Measurements from ENCODE around the gene KCNMA1. TPM values are rescaled to one million over a fixed set of nuclear protein-coding genes. Genes with fewer than 3 reads are reported as not detected.

Gene KCNMA1
- total RNA-seq, 1 donor from 2014 or later, result 0.21 TPM

DNA sequence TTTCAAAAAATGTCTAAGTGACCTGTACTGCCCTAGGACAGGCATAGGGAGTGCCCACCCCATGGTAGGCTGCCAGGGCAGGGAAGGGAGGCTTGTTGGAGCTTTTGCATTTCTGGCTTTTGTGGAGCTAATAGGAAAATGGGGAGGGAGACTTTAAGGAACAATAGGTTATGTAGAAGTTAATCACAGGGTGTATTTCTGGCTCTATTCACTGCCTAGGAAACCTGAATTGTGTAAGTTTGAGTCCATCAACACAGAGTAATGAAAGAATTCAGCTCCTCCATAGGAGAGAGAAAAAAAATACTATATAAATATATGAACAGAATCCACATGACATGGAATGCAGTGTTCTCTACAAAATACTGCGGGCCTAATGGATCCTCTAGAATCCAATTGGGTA lies 661.5 kb downstream of the KCNMA1 start:
- Mint-ChIP-seq H3K9me3 (no peaks in the 10 kb centered on the region), H3K27me3 (ENCODE audit: low read depth) (peaks cover 2% of the 10 kb centered on the region), H3K36me3 (ENCODE audit: low read depth) (no peaks in the 10 kb centered on the region), H3K27ac (no peak overlapping the region), H3K4me3 (ENCODE audit: low read depth) (no peak overlapping the region), H3K4me1 (ENCODE audit: low read depth) (no peaks in the 10 kb centered on the region)
- no peak for DNase-seq (ENCODE audit: low spot score)
- intact Hi-C loops (cut with micrococcal nuclease), result no loop called here

- H3K9me3 Mint-ChIP-seq, result no peaks in the 10 kb centered on the region
- no peaks in the 10 kb centered on the region for H3K36me3 Mint-ChIP-seq (ENCODE audit: low read depth)
- intact Hi-C loops (cut with micrococcal nuclease), result no loop called here
- H3K4me3 Mint-ChIP-seq (ENCODE audit: low read depth), result no peak overlapping the region
- H3K27me3 Mint-ChIP-seq (ENCODE audit: low read depth), result peaks cover 2% of the 10 kb centered on the region
- no peak overlapping the region for H3K27ac Mint-ChIP-seq
- no peak for DNase-seq (ENCODE audit: low spot score)
- H3K4me1 Mint-ChIP-seq (ENCODE audit: low read depth), result no peaks in the 10 kb centered on the region
These were observed 662.5 kb downstream of the KCNMA1 start for GRCh38 chr10:76975126-76975525.

DNA sequence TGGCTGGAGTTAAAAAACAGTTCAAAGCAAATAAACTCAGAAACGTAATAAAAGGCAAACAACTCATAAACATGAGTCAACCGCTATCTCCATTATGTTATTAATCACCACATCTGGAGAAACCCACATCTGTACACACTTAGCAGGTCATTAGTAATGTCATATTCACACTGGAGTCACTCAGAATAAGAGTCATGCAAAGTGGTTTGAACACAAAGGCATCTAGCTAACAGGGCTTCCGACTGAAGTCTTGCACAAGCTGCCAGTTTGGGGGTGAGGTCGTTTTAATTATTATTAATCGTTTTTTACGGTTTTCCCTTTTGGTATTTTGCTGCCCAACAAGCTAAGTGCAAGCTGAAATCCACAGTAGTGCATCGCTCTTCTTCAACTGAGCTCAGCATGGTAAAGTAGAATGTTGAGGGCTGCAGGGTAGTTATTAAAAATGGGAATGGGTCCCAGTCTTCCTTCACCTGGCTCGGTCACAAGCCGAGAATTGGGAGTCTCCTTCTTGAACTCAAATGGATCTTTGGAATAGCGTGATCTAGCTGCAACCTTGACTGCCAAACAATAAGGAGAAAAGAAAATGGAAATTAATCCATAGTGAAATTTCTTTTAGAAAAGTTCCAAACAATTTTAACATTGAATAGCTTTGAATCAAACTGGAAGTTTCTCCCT lies 663.5 kb downstream of the KCNMA1 start:
- peaks cover 2% of the 10 kb centered on the region for H3K27me3 Mint-ChIP-seq (ENCODE audit: low read depth)
- H3K4me1 Mint-ChIP-seq (ENCODE audit: low read depth), result no peaks in the 10 kb centered on the region
- no peaks in the 10 kb centered on the region for H3K9me3 Mint-ChIP-seq

GRCh38 chr10:76973091-76974016 lies 664.3 kb downstream of the KCNMA1 start:
- DNase-seq (ENCODE audit: low spot score), result no peak
- H3K4me1 Mint-ChIP-seq (ENCODE audit: low read depth), result no peaks in the 10 kb centered on the region
- no peak overlapping the region for H3K4me3 Mint-ChIP-seq (ENCODE audit: low read depth)
- no peak overlapping the region for H3K27ac Mint-ChIP-seq
- peaks cover 2% of the 10 kb centered on the region for H3K27me3 Mint-ChIP-seq (ENCODE audit: low read depth)
- no peaks in the 10 kb centered on the region for H3K9me3 Mint-ChIP-seq
- H3K36me3 Mint-ChIP-seq (ENCODE audit: low read depth), result no peaks in the 10 kb centered on the region
- intact Hi-C loops (cut with micrococcal nuclease), result no loop called here

More for the DNA sequence above, 663.5 kb downstream of the KCNMA1 start:
- H3K27ac Mint-ChIP-seq, result no peak overlapping the region
- intact Hi-C loops (cut with micrococcal nuclease), result no loop called here
- DNase-seq (ENCODE audit: low spot score), result no peak
- H3K4me3 Mint-ChIP-seq (ENCODE audit: low read depth), result no peak overlapping the region
- H3K36me3 Mint-ChIP-seq (ENCODE audit: low read depth), result no peaks in the 10 kb centered on the region

DNA sequence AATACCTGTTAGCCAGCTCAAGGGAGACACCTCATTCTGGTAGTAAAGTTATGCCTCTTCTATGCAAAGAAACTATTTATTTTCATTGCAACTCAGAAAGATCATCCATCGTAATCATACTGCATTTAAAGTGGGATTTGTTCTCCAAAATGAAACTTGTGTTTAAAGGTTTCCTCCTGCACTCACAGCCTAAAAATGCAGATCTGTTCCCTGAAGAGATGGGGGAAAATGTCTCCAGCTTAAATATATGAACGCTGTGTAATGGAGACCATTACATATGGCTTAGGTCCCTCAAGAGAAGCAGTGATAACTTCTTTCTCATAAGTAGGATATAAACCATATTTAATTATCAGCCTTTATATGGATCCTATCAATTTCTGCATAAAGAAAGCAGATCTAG lies 665.1 kb downstream of the KCNMA1 start:
- Mint-ChIP-seq H3K4me1 (ENCODE audit: low read depth) (no peaks in the 10 kb centered on the region), H3K27me3 (ENCODE audit: low read depth) (peaks cover 2% of the 10 kb centered on the region), H3K27ac (no peak overlapping the region), H3K9me3 (no peaks in the 10 kb centered on the region), H3K4me3 (ENCODE audit: low read depth) (no peak overlapping the region), H3K36me3 (ENCODE audit: low read depth) (no peaks in the 10 kb centered on the region)
- DNase-seq (ENCODE audit: low spot score), result no peak
- intact Hi-C loops (cut with micrococcal nuclease), result no loop called here

- no peaks in the 10 kb centered on the region for H3K4me1 Mint-ChIP-seq (ENCODE audit: low read depth)
- peaks cover 2% of the 10 kb centered on the region for H3K27me3 Mint-ChIP-seq (ENCODE audit: low read depth)
- H3K9me3 Mint-ChIP-seq, result no peaks in the 10 kb centered on the region
These were observed 665.9 kb downstream of the KCNMA1 start for GRCh38 chr10:76971547-76972170.

DNA sequence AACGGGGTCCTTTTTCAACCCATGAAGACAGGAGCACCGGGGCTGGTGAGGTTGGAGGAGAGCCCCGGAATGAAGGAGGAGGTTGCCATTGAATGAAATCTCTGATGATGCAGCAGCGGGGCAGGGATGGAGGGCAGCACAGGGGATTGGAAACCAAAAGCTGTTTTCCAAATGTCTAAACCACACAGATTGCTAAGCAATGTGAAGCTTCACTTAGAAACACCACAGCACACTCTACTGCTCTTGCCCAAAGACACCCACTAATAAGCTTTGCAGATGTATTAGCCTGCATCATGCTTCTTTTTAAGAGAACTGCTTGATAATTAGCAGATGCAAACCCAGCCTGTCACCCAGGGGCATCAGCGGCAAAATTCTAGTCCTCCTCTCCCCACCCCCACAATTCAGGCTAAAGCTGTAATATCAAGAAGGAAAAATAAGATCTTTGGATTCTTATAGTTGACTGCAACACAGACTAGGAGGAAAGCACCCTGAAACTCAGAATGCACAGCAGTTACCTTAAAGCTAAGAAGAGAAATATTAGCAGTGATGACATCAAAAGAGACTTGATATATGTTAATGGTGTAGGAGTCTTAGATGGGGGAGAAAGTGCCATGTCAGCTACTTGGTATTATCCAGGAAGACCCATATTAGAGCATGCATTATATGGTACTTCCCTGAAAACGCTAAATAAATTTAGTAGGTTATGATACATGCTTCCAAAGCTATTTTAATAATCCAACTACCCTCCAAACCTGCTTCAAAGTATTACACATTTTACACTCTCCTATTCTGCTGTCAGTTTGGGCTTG lies 666.7 kb downstream of the KCNMA1 start:
- Mint-ChIP-seq H3K36me3 (ENCODE audit: low read depth) (no peaks in the 10 kb centered on the region), H3K4me3 (ENCODE audit: low read depth) (no peak overlapping the region), H3K27ac (no peak overlapping the region), H3K4me1 (ENCODE audit: low read depth) (no peaks in the 10 kb centered on the region), H3K9me3 (no peaks in the 10 kb centered on the region), H3K27me3 (ENCODE audit: low read depth) (peaks cover 2% of the 10 kb centered on the region)
- intact Hi-C loops (cut with micrococcal nuclease), result no loop called here
- DNase-seq (ENCODE audit: low spot score), result no peak

More at GRCh38 chr10:76971547-76972170, 665.9 kb downstream of the KCNMA1 start:
- H3K36me3 Mint-ChIP-seq (ENCODE audit: low read depth), result no peaks in the 10 kb centered on the region
- intact Hi-C loops (cut with micrococcal nuclease), result no loop called here
- no peak for DNase-seq (ENCODE audit: low spot score)
- no peak overlapping the region for H3K27ac Mint-ChIP-seq
- H3K4me3 Mint-ChIP-seq (ENCODE audit: low read depth), result no peak overlapping the region

- no peak for DNase-seq (ENCODE audit: low spot score)
- Mint-ChIP-seq H3K36me3 (ENCODE audit: low read depth) (no peaks in the 10 kb centered on the region), H3K4me3 (ENCODE audit: low read depth) (no peak overlapping the region), H3K4me1 (ENCODE audit: low read depth) (no peaks in the 10 kb centered on the region), H3K27ac (no peak overlapping the region), H3K9me3 (no peaks in the 10 kb centered on the region), H3K27me3 (ENCODE audit: low read depth) (peaks cover 2% of the 10 kb centered on the region)
- intact Hi-C loops (cut with micrococcal nuclease), result no loop called here
These were observed 668.2 kb downstream of the KCNMA1 start for GRCh38 chr10:76969366-76969948.

- Mint-ChIP-seq H3K9me3 (no peaks in the 10 kb centered on the region), H3K36me3 (ENCODE audit: low read depth) (no peaks in the 10 kb centered on the region), H3K27me3 (ENCODE audit: low read depth) (peaks cover 2% of the 10 kb centered on the region), H3K4me3 (ENCODE audit: low read depth) (no peak overlapping the region), H3K4me1 (ENCODE audit: low read depth) (no peaks in the 10 kb centered on the region), H3K27ac (no peak overlapping the region)
- DNase-seq (ENCODE audit: low spot score), result no peak
- intact Hi-C loops (cut with micrococcal nuclease), result no loop called here
These were observed 669.1 kb downstream of the KCNMA1 start for GRCh38 chr10:76968483-76968882.

GRCh38 chr10:76962851-76963250 lies 674.8 kb downstream of the KCNMA1 start:
- H3K27ac Mint-ChIP-seq, result no peak overlapping the region
- H3K9me3 Mint-ChIP-seq, result no peaks in the 10 kb centered on the region
- DNase-seq (ENCODE audit: low spot score), result no peak
- no peaks in the 10 kb centered on the region for H3K27me3 Mint-ChIP-seq (ENCODE audit: low read depth)
- H3K36me3 Mint-ChIP-seq (ENCODE audit: low read depth), result no peaks in the 10 kb centered on the region
- intact Hi-C loops (cut with micrococcal nuclease), result no loop called here
- no peaks in the 10 kb centered on the region for H3K4me1 Mint-ChIP-seq (ENCODE audit: low read depth)
- H3K4me3 Mint-ChIP-seq (ENCODE audit: low read depth), result no peak overlapping the region

DNA sequence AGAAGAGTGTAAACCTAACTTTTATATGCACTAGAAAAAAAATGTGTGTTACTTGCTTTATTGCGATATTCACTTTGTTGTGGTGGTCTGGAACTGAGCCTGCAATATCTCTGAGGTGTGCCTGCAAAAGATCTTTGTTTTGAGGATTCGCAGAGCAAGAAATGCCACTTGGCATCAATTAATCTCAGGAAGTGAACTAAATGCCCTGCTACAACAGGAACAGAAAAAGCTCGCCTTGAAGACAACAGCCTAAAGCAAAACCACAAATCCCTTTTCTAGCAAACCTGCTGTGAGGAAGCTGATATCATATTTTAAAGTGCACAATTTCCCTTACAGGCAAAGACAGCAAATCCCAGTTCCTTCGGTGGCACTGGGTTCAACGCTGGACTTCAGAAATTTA lies 675.8 kb downstream of the KCNMA1 start:
- no peaks in the 10 kb centered on the region for H3K4me1 Mint-ChIP-seq (ENCODE audit: low read depth)
- intact Hi-C loops (cut with micrococcal nuclease), result no loop called here
- no peaks in the 10 kb centered on the region for H3K9me3 Mint-ChIP-seq
- no peaks in the 10 kb centered on the region for H3K36me3 Mint-ChIP-seq (ENCODE audit: low read depth)
- no peak overlapping the region for H3K27ac Mint-ChIP-seq
- no peak overlapping the region for H3K4me3 Mint-ChIP-seq (ENCODE audit: low read depth)
- no peaks in the 10 kb centered on the region for H3K27me3 Mint-ChIP-seq (ENCODE audit: low read depth)
- DNase-seq (ENCODE audit: low spot score), result no peak

DNA sequence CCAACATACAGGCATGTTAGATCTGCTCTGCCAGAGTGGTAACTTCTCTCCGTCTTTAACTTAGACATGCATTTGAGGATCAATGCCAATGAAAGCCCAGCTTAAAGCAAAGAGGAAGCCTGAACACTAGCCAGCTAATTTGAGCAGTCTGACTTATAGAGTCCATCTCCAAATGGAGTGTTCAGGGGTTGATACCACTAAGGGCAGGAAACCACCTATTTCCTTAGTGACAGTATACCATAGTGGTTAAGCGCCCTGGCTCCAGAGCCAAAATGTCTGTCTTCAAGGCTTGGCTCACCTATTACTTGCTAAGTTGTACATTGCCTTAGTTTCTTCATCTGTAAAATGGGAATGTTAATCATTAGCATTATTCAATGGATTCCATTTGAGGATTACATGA lies 678.5 kb downstream of the KCNMA1 start:
- intact Hi-C loops (cut with micrococcal nuclease), result no loop called here
- H3K27ac Mint-ChIP-seq, result no peak overlapping the region
- DNase-seq (ENCODE audit: low spot score), result no peak
- no peaks in the 10 kb centered on the region for H3K9me3 Mint-ChIP-seq
- no peak overlapping the region for H3K4me3 Mint-ChIP-seq (ENCODE audit: low read depth)
- no peaks in the 10 kb centered on the region for H3K27me3 Mint-ChIP-seq (ENCODE audit: low read depth)
- H3K4me1 Mint-ChIP-seq (ENCODE audit: low read depth), result no peaks in the 10 kb centered on the region
- H3K36me3 Mint-ChIP-seq (ENCODE audit: low read depth), result no peaks in the 10 kb centered on the region

Measured in activated T-helper 2 cell treated with anti-CD3 and anti-CD28 coated beads, Interferon-gamma antibody, Interleukin-2, Interleukin-4, amounts not matched to agents 10 μg/mL and 5 μg/mL and 100 μg/mL, durations not matched to agents 14 hours and 24 hours and 36 hours (primary cell).